ENCODE measurements around the gene FSCB. TPM values are rescaled to one million over a fixed set of nuclear protein-coding genes. Genes with fewer than 3 reads are reported as not detected.

Gene FSCB
- total RNA-seq, 2 experiments from 2014 or later = not detected

GRCh38 chr14:44477953-44478352 is 29.1 kb downstream of the FSCB start:
- Mint-ChIP-seq H3K4me3 (no peak overlapping the region), H3K9me3 (ENCODE audit: low read depth) (peaks cover 12% of the 10 kb centered on the region), H3K27ac (no peak overlapping the region), H3K36me3 (ENCODE audit: low read depth) (no peaks in the 10 kb centered on the region), H3K4me1 (no peaks in the 10 kb centered on the region), H3K27me3 (no peaks in the 10 kb centered on the region)
- DNase-seq (no peak), ATAC-seq (no peak)
- CTCF ChIA-PET = no interaction called here
- intact Hi-C loops (cut with DNase I, micrococcal nuclease) = no loop called here
- POLR2A ChIA-PET = no interaction called here

GRCh38 chr14:44468771-44469170 is 38.3 kb downstream of the FSCB start:
- CTCF ChIA-PET = interaction anchor here (0.7 kb wide), 1 partner anchor 85 kb away, joined by 4 read pairs; no protein-coding TSS in a partner anchor
- Mint-ChIP-seq H3K4me3 (no peak overlapping the region), H3K36me3 (ENCODE audit: low read depth) (no peaks in the 10 kb centered on the region), H3K27ac (no peak overlapping the region), H3K9me3 (ENCODE audit: low read depth) (peaks cover 5% of the 10 kb centered on the region), H3K4me1 (no peaks in the 10 kb centered on the region), H3K27me3 (no peaks in the 10 kb centered on the region)
- DNase-seq (no peak), ATAC-seq (no peak)
- POLR2A ChIA-PET = no interaction called here
- intact Hi-C loops (cut with DNase I, micrococcal nuclease) = no loop called here

GRCh38 chr14:44463356-44464004 is 43.6 kb downstream of the FSCB start:
- Mint-ChIP-seq H3K27me3 (no peaks in the 10 kb centered on the region), H3K9me3 (ENCODE audit: low read depth) (peaks cover 2% of the 10 kb centered on the region), H3K4me3 (no peak overlapping the region), H3K4me1 (no peaks in the 10 kb centered on the region), H3K36me3 (ENCODE audit: low read depth) (no peaks in the 10 kb centered on the region), H3K27ac (no peak overlapping the region)
- ChIA-PET POLR2A (no interaction called here), CTCF (no interaction called here)
- intact Hi-C loops (cut with DNase I, micrococcal nuclease) = no loop called here
- no peak for DNase-seq
- no peak for ATAC-seq

- ATAC-seq (no peak), DNase-seq (no peak)
- H3K4me3 Mint-ChIP-seq = no peak overlapping the region
- intact Hi-C loops (cut with DNase I, micrococcal nuclease) = no loop called here
- POLR2A ChIA-PET = no interaction called here
- H3K9me3 Mint-ChIP-seq (ENCODE audit: low read depth) = peaks cover 6% of the 10 kb centered on the region
- no peaks in the 10 kb centered on the region for H3K36me3 Mint-ChIP-seq (ENCODE audit: low read depth)
- H3K27me3 Mint-ChIP-seq = no peaks in the 10 kb centered on the region
- H3K4me1 Mint-ChIP-seq = no peaks in the 10 kb centered on the region
- CTCF ChIA-PET = no interaction called here
- no peak overlapping the region for H3K27ac Mint-ChIP-seq
Observed at GRCh38 chr14:44462381-44462780, 44.7 kb downstream of the FSCB start.

GRCh38 chr14:44461811-44462210 is 45.3 kb downstream of the FSCB start:
- no peaks in the 10 kb centered on the region for H3K36me3 Mint-ChIP-seq (ENCODE audit: low read depth)
- ATAC-seq (no peak), DNase-seq (no peak)
- POLR2A ChIA-PET = no interaction called here
- no peak overlapping the region for H3K27ac Mint-ChIP-seq
- no peaks in the 10 kb centered on the region for H3K4me1 Mint-ChIP-seq
- no peaks in the 10 kb centered on the region for H3K27me3 Mint-ChIP-seq
- intact Hi-C loops (cut with DNase I, micrococcal nuclease) = no loop called here
- H3K4me3 Mint-ChIP-seq = no peak overlapping the region
- CTCF ChIA-PET = no interaction called here
- H3K9me3 Mint-ChIP-seq (ENCODE audit: low read depth) = peaks cover 8% of the 10 kb centered on the region

Measured in activated CD4-positive, alpha-beta T cell treated with anti-CD3 and anti-CD28 coated beads for 36 hours (primary cell).